Right atrium auricular region (tissue), 2 donors: ENCODE results near the gene RETSAT. TPM values are rescaled to one million over a fixed set of nuclear protein-coding genes. Genes with fewer than 3 reads are reported as not detected.

Source experiments
- DNase-seq: peaks from one replicate; pipeline ENCODE4 v3.0.0-alpha.2; 2019; ENCODE audit warnings: low spot score
- H3K27ac ChIP-seq, 2 donors: fragments of 200-600 bp; sonication (generic); 1 replicate in 1 of 2; 2 replicates in 1 of 2; pipeline ENCODE4 v1.5.1; 2016 to 2019
- H3K27me3 ChIP-seq, 2 donors: fragments of 200-600 bp; sonication (generic); one replicate each; pipeline versions ENCODE4 v1.5.1 to v1.6.0; 2017 to 2019
- H3K36me3 ChIP-seq: fragments of 200-600 bp; sonication (generic); one replicate; pipeline ENCODE4 v1.5.1; 2016
- H3K4me1 ChIP-seq, 2 donors: fragments of 200-600 bp; sonication (generic); one replicate each; pipeline versions ENCODE4 v1.5.1 to v1.6.0; 2017 to 2019
- H3K4me3 ChIP-seq, 2 donors: fragments of 200-600 bp; sonication (generic); 1 replicate in 1 of 2; 2 replicates in 1 of 2; pipeline ENCODE4 v1.5.1; 2017 to 2019; ENCODE audit warnings: mild to moderate bottlenecking in 1 of 2, moderate library complexity in 1 of 2
- H3K9me3 ChIP-seq, 2 donors: fragments of 200-600 bp; sonication (generic); one replicate each; pipeline ENCODE4 v1.5.1; 2019
- total RNA-seq, 2 donors: library from RNA; depleted of rRNA; stranded (reverse); fragments of >200 nt; gene quantifications; one replicate each; pipeline ENCODE4 v1.1.0, GENCODE V29; 2016
- TF ChIP-seq, protein P1 (sequence below), 2 donors: fragments of 200-600 bp; sonication (generic); IDR thresholded peaks; one replicate each; pipeline ENCODE4 v1.5.1; 2019; ENCODE audit warnings: antibody characterized with exemption in 2 of 2

The RETSAT gene
- total RNA-seq, 2 donors from 2014 or later: 34.2 to 40.8 TPM

DNA sequence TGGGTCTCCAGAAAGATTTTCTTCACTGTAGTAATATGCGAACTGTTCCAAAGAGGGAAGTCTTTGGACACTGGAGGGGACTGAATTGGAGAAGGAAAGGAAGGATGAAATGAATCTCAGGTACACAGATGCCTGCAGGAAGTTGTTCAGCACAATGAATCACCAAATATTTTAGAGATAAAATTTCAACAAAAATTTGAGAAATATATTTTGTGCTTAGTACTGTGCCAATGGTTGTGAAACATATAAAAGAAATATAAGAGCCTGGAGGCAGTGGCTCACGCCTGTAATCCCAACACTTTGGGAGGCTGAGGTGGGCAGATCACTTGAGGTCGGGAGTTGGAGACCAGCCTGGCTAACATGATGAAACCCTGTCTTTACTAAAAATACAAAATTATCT is 3.4 kb upstream of the RETSAT start:
- Histone ChIP-seq H3K4me1 (peaks cover 0 to 23% of the 10 kb centered on the region in 2 donors), H3K27me3 (no peaks in the 10 kb centered on the region), H3K36me3 (peaks cover 23% of the 10 kb centered on the region), H3K9me3 (no peaks in the 10 kb centered on the region), H3K27ac (no peak overlapping the region), H3K4me3 (no peak overlapping the region)
- TF ChIP-seq, protein P1, sequence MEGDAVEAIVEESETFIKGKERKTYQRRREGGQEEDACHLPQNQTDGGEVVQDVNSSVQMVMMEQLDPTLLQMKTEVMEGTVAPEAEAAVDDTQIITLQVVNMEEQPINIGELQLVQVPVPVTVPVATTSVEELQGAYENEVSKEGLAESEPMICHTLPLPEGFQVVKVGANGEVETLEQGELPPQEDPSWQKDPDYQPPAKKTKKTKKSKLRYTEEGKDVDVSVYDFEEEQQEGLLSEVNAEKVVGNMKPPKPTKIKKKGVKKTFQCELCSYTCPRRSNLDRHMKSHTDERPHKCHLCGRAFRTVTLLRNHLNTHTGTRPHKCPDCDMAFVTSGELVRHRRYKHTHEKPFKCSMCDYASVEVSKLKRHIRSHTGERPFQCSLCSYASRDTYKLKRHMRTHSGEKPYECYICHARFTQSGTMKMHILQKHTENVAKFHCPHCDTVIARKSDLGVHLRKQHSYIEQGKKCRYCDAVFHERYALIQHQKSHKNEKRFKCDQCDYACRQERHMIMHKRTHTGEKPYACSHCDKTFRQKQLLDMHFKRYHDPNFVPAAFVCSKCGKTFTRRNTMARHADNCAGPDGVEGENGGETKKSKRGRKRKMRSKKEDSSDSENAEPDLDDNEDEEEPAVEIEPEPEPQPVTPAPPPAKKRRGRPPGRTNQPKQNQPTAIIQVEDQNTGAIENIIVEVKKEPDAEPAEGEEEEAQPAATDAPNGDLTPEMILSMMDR (IDR thresholded peaks at IDR 0.05): no peak
- DNase-seq: no peak

DNA sequence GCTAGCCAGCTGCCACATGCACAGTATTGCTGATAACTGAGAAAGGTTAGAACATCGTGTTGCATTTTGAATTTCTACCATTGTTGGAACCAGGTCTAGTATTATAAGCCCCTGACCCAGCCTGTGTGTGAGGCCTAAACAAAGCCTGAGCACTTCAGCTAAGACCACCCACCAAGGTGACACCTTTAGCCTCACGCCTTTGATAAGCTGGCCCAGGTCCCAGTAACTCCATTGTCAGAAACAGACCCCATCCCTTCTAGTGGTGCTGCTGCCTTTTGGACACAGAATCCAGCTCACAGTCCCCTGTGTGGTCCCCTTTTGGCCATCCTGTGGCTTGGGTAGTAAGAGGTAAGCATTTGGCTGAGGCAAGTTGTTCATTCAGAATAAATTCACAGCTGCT is 1.9 kb upstream of the RETSAT start:
- no peaks in the 10 kb centered on the region for H3K9me3 ChIP-seq
- peaks cover 0 to 26% of the 10 kb centered on the region in 2 donors for H3K4me1 ChIP-seq
- no peaks in the 10 kb centered on the region for H3K27me3 ChIP-seq
- peaks cover 20% of the 10 kb centered on the region for H3K36me3 ChIP-seq
- TF ChIP-seq, protein P1 (IDR thresholded peaks at IDR 0.05): no peak
- H3K27ac ChIP-seq: no peak overlapping the region
- H3K4me3 ChIP-seq: no peak overlapping the region
- no peak for DNase-seq

DNA sequence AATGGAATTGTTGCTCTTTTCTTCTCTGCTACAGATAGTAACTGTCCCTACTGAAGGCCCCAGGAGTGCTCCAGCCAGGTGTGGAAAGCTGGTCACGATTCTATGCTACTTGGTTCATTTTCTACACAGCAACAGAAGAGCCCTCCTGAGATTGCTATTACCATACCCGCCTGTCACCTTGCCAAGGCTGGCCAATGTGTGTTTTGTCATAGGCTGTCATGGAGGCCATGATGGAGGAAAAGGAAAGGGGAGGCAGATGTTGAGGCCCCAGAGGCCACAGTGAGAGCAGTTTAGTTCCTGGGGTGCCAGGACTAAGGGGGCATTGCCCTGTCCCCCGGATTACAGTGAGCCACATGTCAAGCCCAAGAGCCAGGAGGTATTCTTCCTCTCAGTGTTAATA is 1.2 kb upstream of the RETSAT start:
- Histone ChIP-seq H3K27me3 (no peaks in the 10 kb centered on the region), H3K27ac (no peak overlapping the region), H3K4me3 (peak overlapping the region; percentile 69 to 74), H3K4me1 (peaks cover 0 to 26% of the 10 kb centered on the region in 2 donors), H3K9me3 (no peaks in the 10 kb centered on the region), H3K36me3 (peaks cover 26% of the 10 kb centered on the region)
- no peak for DNase-seq
- TF ChIP-seq, protein P1 (IDR thresholded peaks at IDR 0.05): no peak

DNA sequence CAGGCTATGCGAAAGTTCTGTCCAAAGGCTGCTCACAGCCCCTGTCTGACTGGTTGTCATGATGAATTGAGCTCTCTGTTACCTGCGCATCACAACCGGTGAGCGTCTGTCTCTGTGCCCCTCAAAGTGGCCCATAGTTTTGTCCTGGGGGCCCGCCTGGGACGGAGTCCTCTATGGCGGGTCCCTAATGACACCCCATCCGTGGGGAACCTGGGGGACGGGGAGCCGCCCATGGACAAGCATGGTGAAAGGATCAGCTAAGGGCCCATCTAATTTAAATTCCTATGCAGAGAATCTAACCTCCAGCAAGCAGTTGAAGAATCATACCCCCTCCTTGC is 714 bp upstream of the RETSAT start:
- Histone ChIP-seq H3K36me3 (peaks cover 31% of the 10 kb centered on the region), H3K4me3 (peak overlapping the region; percentile 69 to 74), H3K9me3 (no peaks in the 10 kb centered on the region), H3K27ac (peak overlapping the region; percentile 85 to 91), H3K4me1 (peaks cover 0 to 26% of the 10 kb centered on the region in 2 donors), H3K27me3 (no peaks in the 10 kb centered on the region)
- no peak for DNase-seq
- TF ChIP-seq, protein P1 (IDR thresholded peaks at IDR 0.05): no peak

DNA sequence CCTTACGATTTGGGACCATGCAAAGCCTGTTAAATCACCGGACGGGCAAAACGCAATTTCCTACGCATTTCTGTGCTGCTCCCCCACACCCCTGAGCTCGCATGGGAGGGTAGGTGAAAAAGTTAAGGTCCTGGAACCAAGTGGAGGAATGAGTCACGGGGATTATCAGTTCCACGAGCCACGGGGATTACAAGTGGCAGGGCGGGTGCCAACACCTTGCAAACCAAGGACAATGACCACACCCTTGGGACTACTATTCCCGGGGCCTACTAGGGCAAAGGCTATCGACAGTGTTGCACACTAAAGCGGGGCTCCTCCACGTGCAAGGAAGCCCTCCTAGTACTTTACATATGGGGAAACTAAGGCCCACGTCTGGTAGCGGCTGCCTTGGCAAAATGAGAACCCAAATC is 447 bp downstream of the RETSAT start:
- Histone ChIP-seq H3K4me1 (peaks cover 0 to 26% of the 10 kb centered on the region in 2 donors), H3K27me3 (no peaks in the 10 kb centered on the region), H3K36me3 (peaks cover 34% of the 10 kb centered on the region), H3K4me3 (peak overlapping the region; percentile 69 to 74), H3K9me3 (no peaks in the 10 kb centered on the region), H3K27ac (peak overlapping the region; percentile 85 to 91)
- peak; percentile 76 for DNase-seq
- TF ChIP-seq, protein P1 (IDR thresholded peaks at IDR 0.05): no peak

DNA sequence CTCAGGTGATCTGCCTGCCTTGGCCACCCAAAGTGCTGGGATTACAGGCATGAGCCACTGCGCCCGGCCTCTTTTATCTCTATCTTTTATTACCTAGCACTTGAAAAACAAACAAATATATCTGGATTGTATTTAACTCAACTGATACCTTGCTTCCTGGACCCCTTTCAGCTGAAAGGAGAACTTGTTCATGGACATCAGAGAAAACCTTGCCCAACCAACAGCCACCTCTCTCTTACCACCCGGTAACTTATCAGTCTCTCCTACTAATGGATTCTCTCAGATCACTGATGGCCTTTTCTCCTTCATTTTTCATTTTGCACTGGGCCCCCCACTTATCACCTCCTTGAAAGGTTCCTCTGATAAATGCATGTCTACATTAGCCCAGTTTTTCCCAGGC is 6.7 kb downstream of the RETSAT start:
- Histone ChIP-seq H3K36me3 (peaks cover 71% of the 10 kb centered on the region), H3K4me3 (no peak overlapping the region), H3K27ac (no peak overlapping the region), H3K27me3 (no peaks in the 10 kb centered on the region), H3K4me1 (peaks cover 0 to 2% of the 10 kb centered on the region in 2 donors), H3K9me3 (no peaks in the 10 kb centered on the region)
- TF ChIP-seq, protein P1 (IDR thresholded peaks at IDR 0.05): no peak
- no peak for DNase-seq
